GM21423 (cell line): ENCODE measurements around the gene VWA8.
"Not testable (repeated sequence)": the region's sequence is repeated elsewhere in the genome, so short reads cannot be mapped to it uniquely, and the experiment has no call there.

Experiments
- ATAC-seq: cut with Tn5 transposase; IDR thresholded peaks from one replicate; pipeline ENCODE4 v1.9.1; 2021; ENCODE audit warnings: mild to moderate bottlenecking, moderate library complexity; ENCODE audit not compliant: unreplicated experiment

The VWA8 gene

GRCh38 chr13:41859565-41859964, 101.3 kb downstream of the VWA8 start:
- ATAC-seq, result no peak

GRCh38 chr13:41858780-41859179, 102.1 kb downstream of the VWA8 start:
- no peak for ATAC-seq

GRCh38 chr13:41854758-41855157, 106.2 kb downstream of the VWA8 start:
- no peak for ATAC-seq

GRCh38 chr13:41851351-41851750, 109.6 kb downstream of the VWA8 start:
- no peak for ATAC-seq

- ATAC-seq, result no peak
Observed at GRCh38 chr13:41848435-41849255, 112.3 kb downstream of the VWA8 start.

- ATAC-seq, result no peak
Observed at GRCh38 chr13:41847216-41847615, 113.7 kb downstream of the VWA8 start.

- ATAC-seq, result no peak
Observed at GRCh38 chr13:41842036-41842620, 118.8 kb downstream of the VWA8 start.

- ATAC-seq, result no peak
Observed at GRCh38 chr13:41837629-41838028, 123.3 kb downstream of the VWA8 start.

GRCh38 chr13:41835871-41836270, 125.0 kb downstream of the VWA8 start:
- no peak for ATAC-seq

- not testable (repeated sequence) for ATAC-seq
Observed at GRCh38 chr13:41834697-41835096, 126.2 kb downstream of the VWA8 start.

GRCh38 chr13:41833831-41834230, 127.1 kb downstream of the VWA8 start:
- no peak for ATAC-seq

GRCh38 chr13:41833201-41833600, 127.7 kb downstream of the VWA8 start:
- ATAC-seq, result no peak

GRCh38 chr13:41827507-41828213, 133.2 kb downstream of the VWA8 start:
- ATAC-seq, result no peak

- ATAC-seq, result no peak
Observed at GRCh38 chr13:41825691-41826090, 135.2 kb downstream of the VWA8 start.

- ATAC-seq, result no peak
Observed at GRCh38 chr13:41823476-41823875, 137.4 kb downstream of the VWA8 start.

- no peak for ATAC-seq
Observed at GRCh38 chr13:41822560-41822959, 138.3 kb downstream of the VWA8 start.

GRCh38 chr13:41821238-41821594, 139.7 kb downstream of the VWA8 start:
- no peak for ATAC-seq

GRCh38 chr13:41820581-41821237, 140.2 kb downstream of the VWA8 start:
- no peak for ATAC-seq

- no peak for ATAC-seq
Observed at GRCh38 chr13:41816057-41816456, 144.9 kb downstream of the VWA8 start.

GRCh38 chr13:41813426-41813825, 147.5 kb downstream of the VWA8 start:
- no peak for ATAC-seq

GRCh38 chr13:41812851-41813250, 148.1 kb downstream of the VWA8 start:
- ATAC-seq, result peak; percentile 68
